IPS DF 4.7 (cell line): ENCODE data around the gene PDE4D.
"Not testable (repeated sequence)": the region's sequence is repeated elsewhere in the genome, so short reads cannot be mapped to it uniquely, and the experiment has no call there.

Experiments used
- DNase-seq: peaks from one replicate; pipeline ENCODE4 v3.0.0-alpha.2; 2013; ENCODE audit warnings: low spot score; ENCODE audit errors: extremely low read depth

The PDE4D gene

GRCh38 chr5:58983526-58984452, 909.7 kb downstream of the PDE4D start:
- DNase-seq: no peak

- DNase-seq: no peak
These were observed 912.6 kb downstream of the PDE4D start for GRCh38 chr5:58980890-58981289.

GRCh38 chr5:58979090-58979489, 914.4 kb downstream of the PDE4D start:
- DNase-seq: no peak

- no peak for DNase-seq
These were observed 918.9 kb downstream of the PDE4D start for GRCh38 chr5:58974601-58975000.

- no peak for DNase-seq
These were observed 919.4 kb downstream of the PDE4D start for GRCh38 chr5:58974083-58974482.

GRCh38 chr5:58972301-58972700, 921.2 kb downstream of the PDE4D start:
- no peak for DNase-seq

- DNase-seq: no peak
These were observed 922.8 kb downstream of the PDE4D start for GRCh38 chr5:58970766-58971165.

GRCh38 chr5:58969795-58970194, 923.7 kb downstream of the PDE4D start:
- no peak for DNase-seq

GRCh38 chr5:58969253-58969652, 924.3 kb downstream of the PDE4D start:
- no peak for DNase-seq

GRCh38 chr5:58968350-58968749, 925.2 kb downstream of the PDE4D start:
- DNase-seq: no peak

- DNase-seq: no peak
These were observed 925.8 kb downstream of the PDE4D start for GRCh38 chr5:58967597-58968281.

- DNase-seq: no peak
These were observed 927.7 kb downstream of the PDE4D start for GRCh38 chr5:58965677-58966414.

GRCh38 chr5:58963821-58964220, 929.7 kb downstream of the PDE4D start:
- DNase-seq: no peak

GRCh38 chr5:58963361-58963760, 930.2 kb downstream of the PDE4D start:
- DNase-seq: no peak

GRCh38 chr5:58961631-58962280, 931.8 kb downstream of the PDE4D start:
- DNase-seq: no peak

GRCh38 chr5:58958701-58959100, 934.8 kb downstream of the PDE4D start:
- DNase-seq: no peak

GRCh38 chr5:58953218-58953617, 940.3 kb downstream of the PDE4D start:
- DNase-seq: not testable (repeated sequence)

GRCh38 chr5:58950224-58950623, 943.3 kb downstream of the PDE4D start:
- no peak for DNase-seq

GRCh38 chr5:58946230-58946629, 947.3 kb downstream of the PDE4D start:
- no peak for DNase-seq

GRCh38 chr5:58944221-58944620, 949.3 kb downstream of the PDE4D start:
- DNase-seq: no peak

GRCh38 chr5:58940446-58940845, 953.1 kb downstream of the PDE4D start:
- DNase-seq: no peak
